Loucy (cell line): ENCODE data around the gene LRRC15.

Source experiments
- CTCF ChIP-seq: fragments of 200-600 bp; sonication (generic); conservative IDR thresholded peaks from 2 replicates; pipeline ENCODE4 v1.5.1; 2014; ENCODE audit warnings: mild to moderate bottlenecking, antibody characterized with exemption, low read length
- EZH2phosphoT487 ChIP-seq: fragments of 200-600 bp; IDR thresholded peaks from 2 replicates; pipeline ENCODE4 v1.6.1; 2018; ENCODE audit warnings: antibody characterized with exemption, mild to moderate bottlenecking, moderate library complexity, borderline replicate concordance

GRCh38 chr3:194351080-194351672, 18.4 kb downstream of the LRRC15 start, which contains the start of gene CPN2:
- TF ChIP-seq CTCF (no peak), EZH2phosphoT487 (no peak)
